ENCODE data around the gene MPC2. TPM values are rescaled to one million over a fixed set of nuclear protein-coding genes. Genes with fewer than 3 reads are reported as not detected.

The MPC2 gene
- total RNA-seq, 1 experiment from 2014 or later, result 49.9 TPM

GRCh38 chr1:167937709-167938010 is 788 bp upstream of the MPC2 start:
- Histone ChIP-seq H3K4me2 (ENCODE audit: low read length) (peak overlapping the region; percentile 94), H2AFZ (ENCODE audit: low read depth, low read length, poor library complexity, severe bottlenecking) (no peak overlapping the region), H3K9ac (ENCODE audit: low read length) (peak overlapping the region; percentile 86), H4K20me1 (ENCODE audit: insufficient read depth) (no peaks in the 10 kb centered on the region), H3K36me3 (ENCODE audit: control insufficient read depth in 1 of 2, insufficient read depth in 2 of 2, low read length in 2 of 2) (no peaks in the 10 kb centered on the region), H3K27me3 (ENCODE audit: insufficient read depth, low read length) (no peaks in the 10 kb centered on the region), H3K4me1 (ENCODE audit: control insufficient read depth in 1 of 2, insufficient read depth in 2 of 2, low read length in 2 of 2) (peaks cover 10 to 24% of the 10 kb centered on the region in 2 experiments; a peak in 3 of 4 replicates), H3K9me2 (ENCODE audit: insufficient read depth) (no peaks in the 10 kb centered on the region), H3K4me3 (replicated peaks in 1 of 2; ENCODE audit: low read depth in 1 of 2, low read length in 2 of 2) (peak overlapping the region; percentile 79 to 87), H3K79me2 (ENCODE audit: insufficient read depth, low read length) (peaks cover 79% of the 10 kb centered on the region), H3K9me3 (ENCODE audit: control insufficient read depth in 1 of 2, insufficient read depth in 1 of 2, low read depth in 1 of 2, low read length in 2 of 2) (no peaks in the 10 kb centered on the region), H3K27ac (ENCODE audit: low read depth, low read length) (peak overlapping the region; percentile 76)
- ChIA-PET CTCF (interaction anchor here (2.6 kb wide), 1 partner anchor 144 kb away, joined by 9 read pairs; no protein-coding TSS in a partner anchor), RAD21 (ENCODE audit: low non-redundant PET in 1 of 2, low total read pairs in 2 of 2, uncharacterized antibody in 2 of 2, unreplicated experiment in 2 of 2) (no interaction called here), POLR2A (interaction anchor here (1.0 to 1.5 kb wide), 2 partner anchors 8 to 66 kb away, joined by 4 to 5 read pairs; no protein-coding TSS in a partner anchor)
- intact Hi-C loops (cut with micrococcal nuclease), result loop anchor here (2.0 kb wide), 1 partner anchor 223 kb away; no protein-coding TSS in a partner anchor
- BruUV-seq (replicated peaks), result no TSS peak
- ATAC-seq (no peak), DNase-seq (ENCODE audit: low read depth, low spot score) (no peak)
- TF ChIP-seq SP1 (IDR thresholded peaks at IDR 0.05; ENCODE audit: low read depth) (0 out of 2 replicates have a peak, but pooled peaks have one; percentile 20), MAX (IDR thresholded peaks at IDR 0.05) (0 out of 2 replicates have a peak, but pooled peaks have one; percentile 7)
- TF ChIP-seq, protein P1, sequence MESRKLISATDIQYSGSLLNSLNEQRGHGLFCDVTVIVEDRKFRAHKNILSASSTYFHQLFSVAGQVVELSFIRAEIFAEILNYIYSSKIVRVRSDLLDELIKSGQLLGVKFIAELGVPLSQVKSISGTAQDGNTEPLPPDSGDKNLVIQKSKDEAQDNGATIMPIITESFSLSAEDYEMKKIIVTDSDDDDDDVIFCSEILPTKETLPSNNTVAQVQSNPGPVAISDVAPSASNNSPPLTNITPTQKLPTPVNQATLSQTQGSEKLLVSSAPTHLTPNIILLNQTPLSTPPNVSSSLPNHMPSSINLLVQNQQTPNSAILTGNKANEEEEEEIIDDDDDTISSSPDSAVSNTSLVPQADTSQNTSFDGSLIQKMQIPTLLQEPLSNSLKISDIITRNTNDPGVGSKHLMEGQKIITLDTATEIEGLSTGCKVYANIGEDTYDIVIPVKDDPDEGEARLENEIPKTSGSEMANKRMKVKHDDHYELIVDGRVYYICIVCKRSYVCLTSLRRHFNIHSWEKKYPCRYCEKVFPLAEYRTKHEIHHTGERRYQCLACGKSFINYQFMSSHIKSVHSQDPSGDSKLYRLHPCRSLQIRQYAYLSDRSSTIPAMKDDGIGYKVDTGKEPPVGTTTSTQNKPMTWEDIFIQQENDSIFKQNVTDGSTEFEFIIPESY (IDR thresholded peaks at IDR 0.05; ENCODE audit: extremely low read depth, insufficient replicate concordance, low read length), result no peak

DNA sequence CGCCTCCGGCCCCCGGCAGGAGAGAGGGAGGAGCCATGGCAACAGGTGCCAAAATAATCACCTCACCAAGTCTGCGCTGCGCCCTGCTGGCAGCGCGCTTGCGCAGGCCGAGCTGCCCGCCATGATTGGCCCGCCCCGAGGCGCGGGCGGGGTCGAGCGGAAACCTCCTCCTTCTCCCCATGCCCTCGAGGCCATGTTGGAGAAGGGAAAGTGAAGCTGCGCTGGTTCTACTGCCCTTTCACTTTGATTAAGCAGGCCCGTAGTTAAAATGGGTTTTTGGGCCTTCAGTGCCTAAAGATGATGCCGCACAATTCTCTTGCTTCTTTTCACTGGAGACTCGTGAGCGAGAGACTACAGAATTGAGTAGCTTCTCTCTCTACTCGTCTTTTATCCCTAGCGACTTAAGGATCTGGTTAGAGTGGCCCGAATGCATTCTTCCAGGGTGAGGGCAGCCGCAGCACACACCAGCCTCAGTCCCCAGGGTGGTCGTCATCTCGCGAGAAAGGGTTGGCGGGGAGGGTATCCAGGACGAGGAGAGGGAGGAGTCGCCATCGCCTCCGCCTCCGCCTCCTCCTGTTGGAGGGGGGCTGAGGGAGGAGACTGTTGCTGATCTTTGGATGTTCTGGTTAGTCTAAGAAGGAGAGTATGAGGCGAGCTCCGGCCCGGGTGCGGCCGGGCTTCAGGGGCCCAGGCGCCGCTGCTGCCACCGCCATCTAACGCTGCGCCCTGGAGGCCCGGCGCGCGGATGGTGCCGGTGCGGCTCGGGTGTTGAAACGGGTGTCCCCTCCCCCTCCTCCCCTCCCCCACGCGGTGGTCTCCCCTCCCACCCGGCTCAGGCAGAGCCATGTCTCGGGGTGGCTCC is 573 bp downstream of the MPC2 start, which contains the start of gene DCAF6:
Gene DCAF6, plus strand, starts transcription at position 616 of the 862 bp plus-strand sequence. Its CDS starts 229 bp downstream, at position 845.
- RAD21 ChIA-PET (ENCODE audit: low non-redundant PET in 1 of 2, low total read pairs in 2 of 2, uncharacterized antibody in 2 of 2, unreplicated experiment in 2 of 2), result no interaction called here
- CTCF ChIA-PET, result interaction anchor here (1.0 to 2.6 kb wide), 2 partner anchors 146 to 152 kb away, joined by 3 to 9 read pairs; no protein-coding TSS in a partner anchor
- peaks cover 65% of the 10 kb centered on the region for H3K79me2 ChIP-seq (ENCODE audit: insufficient read depth, low read length)
- H2AFZ ChIP-seq (ENCODE audit: low read depth, low read length, poor library complexity, severe bottlenecking), result peak within 1 kb of the TSS; percentile 84
- no peaks in the 10 kb centered on the region for H3K36me3 ChIP-seq (ENCODE audit: control insufficient read depth in 1 of 2, insufficient read depth in 2 of 2, low read length in 2 of 2)
- H3K9me3 ChIP-seq (ENCODE audit: control insufficient read depth in 1 of 2, insufficient read depth in 1 of 2, low read depth in 1 of 2, low read length in 2 of 2), result no peaks in the 10 kb centered on the region
- peak; percentile 85 for ATAC-seq
- no peaks in the 10 kb centered on the region for H3K9me2 ChIP-seq (ENCODE audit: insufficient read depth)
- peak; percentile 98 for DNase-seq (ENCODE audit: low read depth, low spot score)
- H4K20me1 ChIP-seq (ENCODE audit: insufficient read depth), result no peaks in the 10 kb centered on the region
- peak within 1 kb of the TSS; percentile 94 for H3K4me2 ChIP-seq (ENCODE audit: low read length)
- BruUV-seq (replicated peaks), result no TSS peak
- intact Hi-C loops (cut with micrococcal nuclease), result loop anchor here (2.0 kb wide), 1 partner anchor 221 kb away; no protein-coding TSS in a partner anchor
- peak within 1 kb of the TSS; percentile 76 for H3K27ac ChIP-seq (ENCODE audit: low read depth, low read length)
- peak within 1 kb of the TSS; percentile 79 to 87 for H3K4me3 ChIP-seq (replicated peaks in 1 of 2; ENCODE audit: low read depth in 1 of 2, low read length in 2 of 2)
- H3K27me3 ChIP-seq (ENCODE audit: insufficient read depth, low read length), result no peaks in the 10 kb centered on the region
- POLR2A ChIA-PET, result interaction anchor here (0.6 to 1.7 kb wide), 8 partner anchors 10 to 220 kb away, joined by 3 to 6 read pairs (median 4); no protein-coding TSS in a partner anchor
- H3K4me1 ChIP-seq (ENCODE audit: control insufficient read depth in 1 of 2, insufficient read depth in 2 of 2, low read length in 2 of 2), result peaks cover 10 to 24% of the 10 kb centered on the region in 2 experiments; a peak in 3 of 4 replicates
- peak within 1 kb of the TSS; percentile 86 for H3K9ac ChIP-seq (ENCODE audit: low read length)
- TF ChIP-seq, protein P2, sequence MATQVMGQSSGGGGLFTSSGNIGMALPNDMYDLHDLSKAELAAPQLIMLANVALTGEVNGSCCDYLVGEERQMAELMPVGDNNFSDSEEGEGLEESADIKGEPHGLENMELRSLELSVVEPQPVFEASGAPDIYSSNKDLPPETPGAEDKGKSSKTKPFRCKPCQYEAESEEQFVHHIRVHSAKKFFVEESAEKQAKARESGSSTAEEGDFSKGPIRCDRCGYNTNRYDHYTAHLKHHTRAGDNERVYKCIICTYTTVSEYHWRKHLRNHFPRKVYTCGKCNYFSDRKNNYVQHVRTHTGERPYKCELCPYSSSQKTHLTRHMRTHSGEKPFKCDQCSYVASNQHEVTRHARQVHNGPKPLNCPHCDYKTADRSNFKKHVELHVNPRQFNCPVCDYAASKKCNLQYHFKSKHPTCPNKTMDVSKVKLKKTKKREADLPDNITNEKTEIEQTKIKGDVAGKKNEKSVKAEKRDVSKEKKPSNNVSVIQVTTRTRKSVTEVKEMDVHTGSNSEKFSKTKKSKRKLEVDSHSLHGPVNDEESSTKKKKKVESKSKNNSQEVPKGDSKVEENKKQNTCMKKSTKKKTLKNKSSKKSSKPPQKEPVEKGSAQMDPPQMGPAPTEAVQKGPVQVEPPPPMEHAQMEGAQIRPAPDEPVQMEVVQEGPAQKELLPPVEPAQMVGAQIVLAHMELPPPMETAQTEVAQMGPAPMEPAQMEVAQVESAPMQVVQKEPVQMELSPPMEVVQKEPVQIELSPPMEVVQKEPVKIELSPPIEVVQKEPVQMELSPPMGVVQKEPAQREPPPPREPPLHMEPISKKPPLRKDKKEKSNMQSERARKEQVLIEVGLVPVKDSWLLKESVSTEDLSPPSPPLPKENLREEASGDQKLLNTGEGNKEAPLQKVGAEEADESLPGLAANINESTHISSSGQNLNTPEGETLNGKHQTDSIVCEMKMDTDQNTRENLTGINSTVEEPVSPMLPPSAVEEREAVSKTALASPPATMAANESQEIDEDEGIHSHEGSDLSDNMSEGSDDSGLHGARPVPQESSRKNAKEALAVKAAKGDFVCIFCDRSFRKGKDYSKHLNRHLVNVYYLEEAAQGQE (IDR thresholded peaks at IDR 0.05; ENCODE audit: low read depth), result no peak
- peak; percentile 67 for TF ChIP-seq SP1 (IDR thresholded peaks at IDR 0.05; ENCODE audit: low read depth)
- no peak for TF ChIP-seq EZH2phosphoT487 (IDR thresholded peaks at IDR 0.05; ENCODE audit: borderline replicate concordance)
- TF ChIP-seq POLR2AphosphoS5 (IDR thresholded peaks at IDR 0.05; ENCODE audit: low read depth, low read length), result peak; percentile 85
- peak; percentile 69 for TF ChIP-seq ZFX (IDR thresholded peaks at IDR 0.05)
- TF ChIP-seq TCF7L2 (IDR thresholded peaks at IDR 0.05; ENCODE audit: borderline replicate concordance, extremely low read depth, insufficient read depth, insufficient read length), result peak; percentile 85
- peak; percentile 19; the same call in 1 of the 2 replicates for TF ChIP-seq CBX3 (IDR thresholded peaks at IDR 0.05; ENCODE audit: low read depth)
- TF ChIP-seq CEBPB (IDR thresholded peaks at IDR 0.05; ENCODE audit: low read depth), result peak; percentile 70
- no peak for TF ChIP-seq ZNF274 (IDR thresholded peaks at IDR 0.05; ENCODE audit: low read depth, low read length)
- TF ChIP-seq SIN3A (IDR thresholded peaks at IDR 0.05; ENCODE audit: low read depth), result no peak

Measured in HCT116 (cell line).